Panc1 (cell line): ENCODE measurements around the gene TP53BP1. TPM values are rescaled to one million over a fixed set of nuclear protein-coding genes. Genes with fewer than 3 reads are reported as not detected.

Experiments used
- ATAC-seq: fragments of 200-7000 bp; cut with Tn5 transposase; 2 replicates; pipeline ENCODE4 v1.9.1; 2020; ENCODE audit warnings: mild to moderate bottlenecking, moderate library complexity
- BruUV-seq: library from RNA; stranded (reverse); fragments of 400-500 nt; replicated peaks from 2 replicates; lab custom pipeline; 2021; lab: Mats Ljungman, UMichigan
- CTCF ChIA-PET: fragments of 300-600 bp; sonication (Branson Sonifier 250); formaldehyde crosslinking; loops from one replicate; lab custom pipeline; 2022; ENCODE audit warnings: antibody characterized with exemption; lab: Charles Lee
- POLR2A ChIA-PET: fragments of 300-600 bp; sonication (Branson Sonifier 250); formaldehyde crosslinking; loops from one replicate; lab custom pipeline; 2022; ENCODE audit warnings: antibody characterized with exemption; lab: Charles Lee
- DNase-seq: peaks from one replicate; pipeline ENCODE4 v3.0.0-alpha.2; 2010; ENCODE audit warnings: low read depth, low spot score
- H3K27ac ChIP-seq: 2 replicates; pipeline ENCODE4 v1.5.1; 2011; ENCODE audit warnings: mild to moderate bottlenecking, low read length, inconsistent platforms
- H3K27me3 ChIP-seq: fragments of 200-500 bp; sonication (Bioruptor generic); 2 replicates; pipeline ENCODE4 v1.6.0; 2014; ENCODE audit warnings: low read length, inconsistent platforms; ENCODE audit not compliant: control insufficient read depth, insufficient read depth
- H3K36me3 ChIP-seq: fragments of 200-500 bp; sonication (Bioruptor generic); 2 replicates; pipeline ENCODE4 v1.5.1; 2014; ENCODE audit warnings: inconsistent platforms, mild to moderate bottlenecking, low read length, moderate library complexity; ENCODE audit not compliant: control insufficient read depth, insufficient read depth
- H3K4me1 ChIP-seq: 2 replicates; pipeline ENCODE4 v1.5.1; 2011; ENCODE audit warnings: inconsistent platforms, mild to moderate bottlenecking, low read length, moderate library complexity; ENCODE audit not compliant: control insufficient read depth, insufficient read depth
- H3K4me3 ChIP-seq, 2 experiments: 2 replicates each; pipeline ENCODE4 v1.5.1; 2011 to 2012; ENCODE audit warnings: low read depth in 2 of 2, low read length in 2 of 2, mild to moderate bottlenecking in 2 of 2, inconsistent platforms in 1 of 2, moderate library complexity in 1 of 2
- H3K9me3 ChIP-seq: fragments of 200-500 bp; sonication (Bioruptor generic); 2 replicates; pipeline ENCODE4 v1.5.1; 2014; ENCODE audit warnings: low read depth, mild to moderate bottlenecking, inconsistent platforms, low read length, moderate library complexity; ENCODE audit not compliant: control insufficient read depth, insufficient read depth
- CTCF ChIP-seq: fragments of 450-650 bp; IDR thresholded peaks from 2 replicates; pipeline ENCODE4 v1.5.1; 2017; ENCODE audit warnings: mild to moderate bottlenecking
- POLR2AphosphoS5 ChIP-seq: IDR thresholded peaks from 2 replicates; pipeline ENCODE4 v1.6.1; 2012; ENCODE audit warnings: mild to moderate bottlenecking, low read depth, low read length, moderate library complexity
- REST ChIP-seq, 2 experiments: IDR thresholded peaks; 2 replicates each; pipeline ENCODE4 v1.6.1; 2011 to 2012; ENCODE audit warnings: low read depth in 2 of 2, control low read depth in 1 of 2, low read length in 1 of 2, mild to moderate bottlenecking in 1 of 2, moderate library complexity in 1 of 2; ENCODE audit not compliant: insufficient read depth in 1 of 2
- SIN3A ChIP-seq: IDR thresholded peaks from 2 replicates; pipeline ENCODE4 v1.6.1; 2012; ENCODE audit warnings: low read depth, mild to moderate bottlenecking, low read length, moderate library complexity, borderline replicate concordance; ENCODE audit not compliant: insufficient read depth
- TCF7L2 ChIP-seq: IDR thresholded peaks from 2 replicates; pipeline ENCODE4 v1.6.1; 2011; ENCODE audit warnings: mild to moderate bottlenecking, low read depth, low read length, inconsistent platforms
- in situ Hi-C: cut with HindIII; loops from 2 replicates; pipeline ENCODE4 v1.10.0; 2016; ENCODE audit warnings: low sequenced_read_pairs, low pct_unique_long_range_greater_than_20kb
- intact Hi-C: fragments of 100-400 bp; cut with micrococcal nuclease; formaldehyde crosslinking; loops from one replicate; pipeline ENCODE4 v1.10.0; 2022; ENCODE audit not compliant: unreplicated experiment
- total RNA-seq: library from RNA; stranded (reverse); gene quantifications from one replicate; pipeline ENCODE4 v1.2.1, GENCODE V29; 2021; ENCODE audit not compliant: unreplicated experiment

The TP53BP1 gene
- total RNA-seq, 1 experiment from 2014 or later, result 80.3 TPM

GRCh38 chr15:43406189-43406588 lies 86.8 kb downstream of the TP53BP1 start:
- Histone ChIP-seq H3K4me1 (no peaks in the 10 kb centered on the region), H3K9me3 (no peaks in the 10 kb centered on the region), H3K4me3 (no peak overlapping the region), H3K36me3 (peaks cover 50% of the 10 kb centered on the region), H3K27ac (no peak overlapping the region), H3K27me3 (no peaks in the 10 kb centered on the region)
- POLR2A ChIA-PET, result interaction anchor here (0.6 kb wide), 1 partner anchor 33 kb away, joined by 7 read pairs; no protein-coding TSS in a partner anchor
- intact Hi-C loops (no loop called here), in situ Hi-C loops (no loop called here)
- no peak for DNase-seq
- TF ChIP-seq REST (IDR thresholded peaks at IDR 0.05; ENCODE audit: insufficient read depth in 1 of 2, low read depth in 2 of 2, low read length in 1 of 2) (no peak), SIN3A (no peak), POLR2AphosphoS5 (no peak; the same call in none of the 2 replicates), CTCF (no peak), TCF7L2 (no peak)
- CTCF ChIA-PET, result no interaction called here
- BruUV-seq, result TSS peak; percentile 49
- no peak for ATAC-seq

- Histone ChIP-seq H3K9me3 (no peaks in the 10 kb centered on the region), H3K4me3 (no peak overlapping the region), H3K27ac (no peak overlapping the region), H3K36me3 (peaks cover 38% of the 10 kb centered on the region), H3K4me1 (no peaks in the 10 kb centered on the region), H3K27me3 (no peaks in the 10 kb centered on the region)
- in situ Hi-C loops, result no loop called here
- TF ChIP-seq CTCF, result no peak
- TF ChIP-seq TCF7L2, result no peak
- no peak for TF ChIP-seq REST (IDR thresholded peaks at IDR 0.05; ENCODE audit: insufficient read depth in 1 of 2, low read depth in 2 of 2, low read length in 1 of 2)
- TF ChIP-seq POLR2AphosphoS5, result no peak
- no peak for TF ChIP-seq SIN3A
- CTCF ChIA-PET, result no interaction called here
- ATAC-seq (no peak), DNase-seq (no peak)
- no TSS peak for BruUV-seq
- intact Hi-C loops, result no loop called here
- POLR2A ChIA-PET, result no interaction called here
Observed at GRCh38 chr15:43404130-43404529, 88.8 kb downstream of the TP53BP1 start.
